Hair follicular keratinocyte (primary cell): Measurements from ENCODE around the gene TMEM62. TPM values are rescaled to one million over a fixed set of nuclear protein-coding genes. Genes with fewer than 3 reads are reported as not detected.

Source experiments
- total RNA-seq: library from RNA; depleted of rRNA; stranded (reverse); fragments of >200 nt; gene quantifications from 2 replicates; pipeline ENCODE4 v1.2.3, GENCODE V29; 2015

TMEM62 gene
- 9.4 and 12.9 TPM in 2 replicates for total RNA-seq

GRCh38 chr15:43133430-43134156, at the start of gene TMEM62:
TMEM62 (plus strand) TSS chr15:43133586; CDS start chr15:43133803, 217 bp downstream.

GRCh38 chr15:43105778-43106485, 27.5 kb upstream of the TMEM62 start, which contains the start of gene UBR1:
UBR1 (minus strand) TSS chr15:43106038; CDS start chr15:43106022, 16 bp downstream.

GRCh38 chr15:43185157-43186002, 52.0 kb downstream of the TMEM62 start, which contains the start of gene CCNDBP1:
CCNDBP1 (plus strand) TSS chr15:43185403; CDS start chr15:43185499, 96 bp downstream.

DNA sequence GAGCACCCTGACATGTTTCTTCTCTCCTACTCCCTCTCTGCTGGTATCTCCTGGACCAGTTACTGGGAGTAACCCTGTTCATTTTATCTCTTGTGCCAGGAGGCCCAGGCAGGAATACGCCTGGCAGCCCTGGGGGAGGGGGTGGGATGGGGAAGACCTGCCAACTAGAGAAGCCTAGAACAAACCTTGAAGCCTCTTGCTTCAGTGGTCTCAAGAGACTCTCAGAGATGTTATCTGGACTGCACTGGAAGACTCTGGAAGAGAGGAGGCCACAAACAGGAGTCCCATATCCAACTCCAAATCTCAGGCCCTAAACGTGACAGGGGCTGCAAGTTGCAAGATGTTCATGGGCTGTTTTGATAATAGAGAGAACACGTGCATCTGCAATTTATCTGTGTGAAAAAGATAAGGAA, 87.6 kb downstream of the TMEM62 start, which contains the start of gene EPB42:
Gene EPB42, minus strand, starts transcription at position 28 of the 413 bp plus-strand sequence. CDS start 193 bp downstream, outside the sequence.

Other genes starting within 250 kb of the TMEM62 start
- 4.7 and 19.0 TPM in 2 replicates for gene TTBK2, start 212.8 kb upstream of the TMEM62 start, total RNA-seq
- gene UBR1, start 27.5 kb upstream of the TMEM62 start, total RNA-seq: 16.3 and 17.6 TPM in 2 replicates
- gene CCNDBP1, start 51.8 kb downstream of the TMEM62 start, total RNA-seq: 32.0 and 55.1 TPM in 2 replicates
- gene EPB42, start 87.4 kb downstream of the TMEM62 start, total RNA-seq: not detected in 2 replicates
- 0.16 TPM in 1 of 2 replicates, not detected in the other for gene TGM5, start 133.3 kb downstream of the TMEM62 start, total RNA-seq
- gene TGM7, start 168.7 kb downstream of the TMEM62 start, total RNA-seq: not detected in 2 replicates
- gene LCMT2, start 197.0 kb downstream of the TMEM62 start, total RNA-seq: 4.0 and 8.4 TPM in 2 replicates
- 12.5 and 13.9 TPM in 2 replicates for gene ZSCAN29, start 237.5 kb downstream of the TMEM62 start, total RNA-seq
- gene TUBGCP4, start 237.5 kb downstream of the TMEM62 start, total RNA-seq: 13.5 and 20.8 TPM in 2 replicates